HG03064 (cell line): ENCODE measurements around the gene PCDHB12.

ENCODE experiments used
- ATAC-seq: cut with Tn5 transposase; IDR thresholded peaks from one replicate; pipeline ENCODE4 v1.9.1; 2021; ENCODE audit warnings: low read depth; ENCODE audit not compliant: unreplicated experiment

PCDHB12 gene

DNA sequence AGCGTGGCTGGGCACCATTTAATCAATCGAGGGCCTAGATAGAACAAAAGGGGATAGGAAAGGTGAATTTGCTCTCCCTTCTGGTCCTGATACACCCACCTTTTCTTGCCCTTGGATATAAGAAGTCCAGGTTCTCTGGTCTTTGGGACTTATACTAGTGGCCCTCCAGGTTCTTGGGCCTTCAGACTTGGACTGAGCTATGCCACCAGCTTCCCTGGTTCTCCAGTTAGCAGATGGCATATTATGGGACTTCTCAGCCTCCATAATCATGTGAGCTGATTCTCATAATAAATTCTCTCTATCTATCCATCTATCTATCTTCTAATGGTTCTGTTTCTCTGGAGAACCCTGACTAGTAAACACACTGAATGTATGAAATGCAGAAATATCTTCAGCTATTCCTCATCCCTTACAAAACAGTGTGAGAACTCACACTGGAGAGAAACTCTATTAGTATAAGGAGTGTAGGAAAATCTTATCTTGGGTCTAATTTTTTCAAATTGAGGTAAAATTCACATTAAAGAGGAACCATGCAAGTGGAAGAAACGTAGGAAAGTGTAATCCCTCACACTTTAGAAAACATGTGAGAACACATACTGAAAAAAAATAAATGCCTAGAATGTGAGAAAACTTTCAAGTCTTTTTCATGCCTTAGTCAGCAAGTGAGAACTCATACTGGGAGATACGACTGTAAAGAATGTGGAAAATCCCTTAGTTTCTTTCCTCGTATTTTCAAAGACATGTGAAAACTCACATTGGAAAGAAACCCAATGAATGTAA is 52.1 kb downstream of the PCDHB12 start:
- no peak for ATAC-seq

DNA sequence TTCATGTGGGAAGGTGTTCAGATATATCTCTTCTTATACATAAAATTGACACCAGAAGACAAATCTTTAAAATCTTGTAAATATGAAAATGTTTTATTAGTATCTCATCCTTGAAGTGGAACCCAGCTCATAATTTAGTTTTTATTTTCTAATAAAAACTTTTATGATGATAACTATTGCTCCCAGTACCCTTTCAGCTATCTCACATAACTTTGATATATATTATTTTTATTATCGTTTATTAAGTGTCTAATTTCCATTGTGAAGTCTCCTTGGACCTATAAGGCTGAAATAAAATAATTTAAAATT is 52.7 kb downstream of the PCDHB12 start:
- ATAC-seq: no peak
